Mammary epithelial cell (primary cell): ENCODE measurements around the gene NFXL1.

Source experiments
- CTCF ChIP-seq, 2 donors: IDR thresholded peaks in 1 of 2; conservative IDR thresholded peaks in 1 of 2; 2 replicates each; pipeline ENCODE4 v1.5.1; 2011 to 2012; ENCODE audit warnings: inconsistent platforms in 2 of 2, low read length in 2 of 2, mild to moderate bottlenecking in 2 of 2, control low read depth in 1 of 2, low read depth in 1 of 2; ENCODE audit not compliant: insufficient read depth in 1 of 2; ENCODE audit errors: extremely low read depth in 1 of 2
- EZH2 ChIP-seq: IDR thresholded peaks from 2 replicates; pipeline ENCODE4 v1.6.1; 2012; ENCODE audit warnings: low read length, inconsistent platforms, borderline replicate concordance

DNA sequence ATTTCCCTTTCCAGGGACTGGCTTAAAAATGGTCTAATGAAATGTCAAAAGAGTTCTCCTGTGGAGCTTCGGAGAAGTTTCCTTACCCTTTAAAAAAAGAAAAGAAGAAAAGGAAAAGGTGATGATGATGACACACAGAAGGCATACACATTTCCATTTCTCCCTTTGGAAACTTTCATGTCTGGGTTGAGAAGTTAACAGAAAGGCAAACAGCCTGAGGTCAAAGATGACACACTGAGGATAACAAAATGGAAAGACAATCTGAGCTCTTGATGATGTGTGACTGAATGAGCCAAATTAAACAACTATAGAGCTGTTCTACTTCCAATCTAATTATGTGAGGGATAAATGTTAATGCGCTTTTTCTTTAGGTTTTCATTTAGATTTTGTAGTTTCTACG is 32.2 kb downstream of the NFXL1 start:
- TF ChIP-seq CTCF (conservative IDR thresholded peaks at IDR 0.05 in 1 of 2, IDR thresholded peaks at IDR 0.05 in 1 of 2; ENCODE audit: extremely low read depth in 1 of 2, insufficient read depth in 1 of 2, low read depth in 1 of 2, low read length in 2 of 2), result no peak
- TF ChIP-seq EZH2, result no peak
